8988T (cell line): Measurements from ENCODE around the gene SRPX2.

Experiments used
- DNase-seq: peaks from one replicate; pipeline ENCODE4 v3.0.0; 2011

Gene SRPX2

GRCh38 chrX:100650841-100651240, 6.8 kb downstream of the SRPX2 start:
- DNase-seq: no peak

DNA sequence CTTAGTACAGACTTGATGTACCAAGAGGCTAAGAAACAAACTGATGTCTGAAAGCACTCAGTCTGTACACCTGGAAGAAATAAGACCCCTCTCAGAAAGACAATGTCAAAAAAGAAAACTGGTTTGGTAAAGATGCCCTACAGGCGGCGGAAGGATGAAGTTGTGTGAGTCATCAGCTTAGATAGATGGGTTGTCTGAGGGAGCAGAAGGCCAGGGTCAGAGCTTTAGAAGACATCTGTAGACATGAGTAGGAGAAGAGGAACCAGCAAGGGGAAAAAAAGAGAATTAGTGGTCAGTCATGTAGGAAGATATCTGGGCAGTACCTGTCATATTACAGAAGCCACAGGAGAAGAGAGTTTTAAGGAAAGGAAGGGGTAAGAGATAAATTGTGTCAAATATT, 8.3 kb downstream of the SRPX2 start:
- DNase-seq: no peak

DNA sequence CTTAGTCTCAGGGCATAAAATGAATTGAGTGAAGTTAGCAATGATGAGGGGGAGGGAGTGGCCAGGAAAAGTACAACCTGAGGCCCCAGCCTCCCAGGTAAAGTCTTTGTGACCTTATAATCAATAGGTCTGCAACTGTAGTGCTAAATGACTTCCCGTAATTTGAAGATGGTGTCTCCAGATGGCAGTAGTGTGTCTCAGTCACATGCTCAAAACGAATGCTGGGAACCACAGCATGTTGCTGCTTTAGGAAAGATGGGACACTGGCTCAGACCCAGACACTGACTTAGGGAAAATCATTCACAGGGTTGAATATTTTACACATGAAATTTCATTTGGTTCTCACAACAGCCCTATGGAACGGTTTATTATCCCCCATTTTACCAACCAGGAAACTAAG, 10.3 kb downstream of the SRPX2 start:
- no peak for DNase-seq

DNA sequence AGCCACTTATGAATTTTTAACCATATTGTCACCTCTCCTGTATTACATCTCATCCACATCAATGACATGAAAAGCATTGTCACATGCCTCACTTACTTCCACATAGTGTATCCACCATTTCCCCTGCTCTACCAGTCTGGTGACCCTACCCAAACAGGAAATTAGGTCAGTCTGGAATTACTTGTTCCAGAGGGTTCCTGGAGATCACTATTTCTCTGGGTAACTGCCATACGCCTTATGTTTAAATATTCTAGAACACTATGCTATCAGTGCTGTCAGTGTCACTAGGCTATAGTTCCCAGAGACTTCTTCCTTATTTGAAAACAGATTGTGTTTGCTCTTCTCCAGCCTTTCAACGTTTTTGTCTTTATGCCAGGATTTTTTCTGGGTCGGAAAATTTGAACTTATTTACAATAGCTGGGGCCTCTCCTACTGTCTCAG, 15.0 kb downstream of the SRPX2 start:
- no peak for DNase-seq

DNA sequence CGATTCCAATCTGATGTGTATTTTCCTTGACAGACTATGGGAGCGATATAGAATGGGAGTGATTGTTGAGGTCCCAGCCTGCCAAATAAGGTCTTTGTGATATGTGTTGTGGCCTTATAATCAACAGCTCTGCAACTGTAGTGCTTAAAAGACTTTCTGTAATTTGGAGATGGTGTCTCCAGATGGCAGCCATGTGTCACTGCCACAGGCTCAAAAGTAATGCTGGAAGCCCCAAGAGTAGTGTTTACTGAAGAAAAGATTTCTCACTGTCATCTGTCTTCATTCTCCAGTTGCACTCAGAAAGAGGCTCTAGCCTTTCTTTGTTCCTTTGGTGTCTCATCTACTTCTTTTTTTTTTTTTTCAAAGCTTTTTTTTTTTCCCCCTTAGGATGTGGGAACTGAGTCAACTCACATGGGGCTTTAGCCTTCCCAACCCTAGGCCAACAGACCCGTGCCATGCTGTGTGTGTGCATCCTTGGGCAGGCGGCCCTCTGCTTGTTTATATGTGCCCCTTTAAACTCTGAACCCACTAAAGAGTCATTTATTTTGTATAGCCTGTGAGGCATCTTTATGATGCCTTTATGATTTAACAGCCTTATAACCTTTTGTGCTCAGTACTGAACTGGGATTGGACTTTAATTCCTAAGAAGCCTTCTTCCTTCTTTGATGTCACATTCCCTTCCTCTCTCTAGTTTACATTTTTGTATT, 15.6 kb downstream of the SRPX2 start:
- no peak for DNase-seq

DNA sequence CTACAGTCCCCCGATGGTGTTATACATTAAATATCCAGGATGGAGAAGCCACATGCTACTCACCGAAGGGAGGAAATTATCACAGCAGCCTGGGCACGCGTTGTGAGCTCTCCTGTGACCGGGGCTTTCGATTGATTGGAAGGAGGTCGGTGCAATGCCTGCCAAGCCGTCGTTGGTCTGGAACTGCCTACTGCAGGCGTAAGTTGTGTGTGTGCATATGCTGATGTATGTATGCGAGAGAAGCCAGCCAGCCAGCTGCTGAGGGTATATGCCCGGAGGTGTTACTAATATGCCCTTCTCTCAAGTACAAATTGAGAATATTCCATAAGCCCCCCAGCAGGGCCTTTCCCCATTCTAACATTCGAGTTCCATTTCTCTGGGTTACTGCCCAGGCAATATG, 18.2 kb downstream of the SRPX2 start:
- DNase-seq: no peak

GRCh38 chrX:100662796-100663195, 18.8 kb downstream of the SRPX2 start:
- DNase-seq: no peak

- no peak for DNase-seq
Measured at GRCh38 chrX:100663642-100664041, 19.6 kb downstream of the SRPX2 start.

GRCh38 chrX:100672966-100673365, 29.0 kb downstream of the SRPX2 start:
- no peak for DNase-seq

DNA sequence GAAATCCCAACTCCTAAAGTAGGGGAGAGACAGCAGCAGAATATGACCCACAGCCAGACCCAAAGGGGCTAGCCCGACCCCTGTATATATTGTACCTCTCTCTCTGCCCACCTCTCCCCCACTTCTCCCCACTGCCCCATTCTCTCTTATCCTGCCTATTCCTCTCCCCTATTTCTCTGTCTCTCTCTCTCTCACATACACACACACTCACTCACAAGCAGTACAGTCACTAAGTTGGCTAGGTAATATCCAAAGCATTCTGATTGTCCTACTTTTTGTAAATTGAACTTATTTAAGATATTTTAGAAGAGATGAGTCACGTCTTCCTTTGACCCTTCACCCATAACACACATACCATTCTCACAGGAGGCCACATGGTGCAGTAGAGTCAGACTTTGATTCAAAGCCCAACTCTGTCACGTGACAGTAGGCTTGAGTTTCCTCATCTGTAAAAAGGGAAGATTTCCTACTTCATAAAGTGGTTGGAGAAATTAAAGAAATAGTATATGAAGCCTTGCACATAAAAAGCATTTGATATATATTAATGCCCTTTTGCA, 29.5 kb downstream of the SRPX2 start:
- DNase-seq: no peak

- no peak for DNase-seq
Measured at GRCh38 chrX:100674705-100675104, 30.7 kb downstream of the SRPX2 start.

DNA sequence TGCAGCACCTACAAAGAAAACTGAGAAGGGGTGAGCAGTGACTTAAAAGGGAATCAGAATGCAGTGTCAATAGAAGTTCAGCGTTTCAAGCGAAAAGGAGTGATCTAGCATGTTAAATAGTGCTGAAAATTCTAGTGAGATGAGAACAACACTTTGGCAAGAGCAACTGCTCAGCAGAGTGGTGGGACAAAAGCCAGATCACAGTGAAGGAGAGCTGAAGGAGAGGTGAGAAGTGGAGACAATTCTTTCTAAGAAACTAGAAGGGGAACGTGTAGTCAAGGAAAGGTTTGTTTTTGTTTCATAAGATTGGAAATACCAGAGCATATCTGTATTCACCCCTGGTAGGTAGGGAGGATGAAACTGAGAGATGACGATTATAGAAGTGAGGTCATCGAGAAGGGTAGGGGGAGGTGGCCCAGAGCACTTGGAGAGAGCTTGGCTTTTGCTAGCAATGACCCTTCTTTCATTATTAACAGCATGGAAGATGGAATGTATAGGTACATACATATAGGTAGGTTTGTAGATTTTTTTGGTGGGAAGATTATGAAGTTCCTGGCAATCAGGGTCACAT, 33.7 kb downstream of the SRPX2 start:
- no peak for DNase-seq

- no peak for DNase-seq
Measured at GRCh38 chrX:100680756-100681155, 36.8 kb downstream of the SRPX2 start.

- no peak for DNase-seq
Measured at GRCh38 chrX:100681599-100681998, 37.6 kb downstream of the SRPX2 start.

GRCh38 chrX:100682939-100683338, 38.9 kb downstream of the SRPX2 start:
- no peak for DNase-seq

DNA sequence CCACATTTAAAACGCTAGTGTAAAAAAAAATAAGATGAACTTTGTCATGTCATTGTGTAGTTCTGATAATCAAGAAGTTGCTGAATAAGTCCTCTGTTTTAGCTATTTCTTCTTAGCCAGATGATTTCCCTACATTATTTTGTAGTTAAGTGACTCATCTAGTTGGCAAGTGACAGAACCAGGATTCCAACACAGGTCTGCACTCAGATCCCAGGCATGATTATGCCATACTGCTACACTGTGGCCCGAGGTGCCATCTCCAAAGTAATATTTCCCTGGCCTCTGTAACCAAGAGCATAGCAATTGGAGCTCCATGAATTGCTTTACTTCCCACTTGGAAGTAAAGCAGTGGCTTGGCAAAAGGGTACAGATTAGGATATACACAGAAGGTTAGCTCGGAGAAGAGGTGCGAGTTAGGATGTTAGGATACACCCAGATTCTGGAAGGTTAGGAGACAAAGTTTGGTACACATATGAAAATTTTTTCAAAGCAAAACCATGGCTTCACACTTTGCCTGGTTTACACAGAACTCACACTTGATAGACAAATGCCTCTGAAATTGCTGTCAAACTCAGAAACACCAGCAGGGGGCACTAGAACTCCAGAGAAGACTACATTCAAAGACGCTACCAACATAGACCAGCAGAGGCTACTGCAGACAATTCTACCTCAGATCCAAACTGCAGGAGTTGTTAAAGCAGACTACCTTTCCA, 41.4 kb downstream of the SRPX2 start:
- peak; percentile 11 for DNase-seq

- no peak for DNase-seq
Measured at GRCh38 chrX:100685997-100686305, 42.0 kb downstream of the SRPX2 start.

DNA sequence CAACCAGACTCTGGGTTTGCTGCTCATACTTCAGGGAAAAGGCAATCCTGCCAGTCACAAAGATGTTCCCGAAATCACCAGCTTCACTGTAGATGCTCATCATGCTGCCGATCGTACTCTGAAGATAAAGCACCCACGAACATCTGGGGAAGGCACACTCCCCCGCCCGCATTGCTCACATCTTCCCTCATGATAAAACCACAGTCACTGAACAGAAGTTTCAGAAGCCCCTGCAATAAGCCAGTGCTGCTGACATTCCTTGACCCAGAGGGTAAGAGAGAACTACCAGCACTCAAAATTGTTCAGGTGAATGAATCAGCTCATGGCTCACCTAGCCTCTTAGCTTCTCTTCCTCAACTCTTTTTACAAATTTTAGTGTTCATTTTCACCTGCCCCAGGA, 43.1 kb downstream of the SRPX2 start:
- DNase-seq: no peak

DNA sequence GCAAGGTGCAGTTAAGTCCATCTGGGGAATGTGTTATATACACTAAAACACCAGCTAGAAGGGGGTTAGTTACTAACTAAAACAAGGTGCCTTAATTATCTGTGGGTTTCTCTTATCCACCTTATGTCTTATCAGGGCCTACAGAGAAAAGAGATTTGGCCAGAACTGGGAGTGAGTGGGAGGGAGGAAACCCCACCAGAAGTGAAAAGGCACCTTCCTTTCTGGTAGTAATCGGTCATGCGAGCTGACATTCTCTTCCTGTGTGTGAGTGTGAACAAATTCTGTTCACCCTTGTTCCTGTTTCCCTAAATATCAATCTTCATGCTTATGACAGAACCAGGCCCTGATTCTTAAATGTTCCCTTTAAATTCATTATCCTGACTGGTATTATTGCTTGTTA, 43.5 kb downstream of the SRPX2 start:
- DNase-seq: no peak

GRCh38 chrX:100695302-100695701, 51.3 kb downstream of the SRPX2 start:
- no peak for DNase-seq

GRCh38 chrX:100695991-100696390, 52.0 kb downstream of the SRPX2 start:
- no peak for DNase-seq

- DNase-seq: no peak
Measured at GRCh38 chrX:100696699-100697351, 52.8 kb downstream of the SRPX2 start.

GRCh38 chrX:100698551-100698950, 54.6 kb downstream of the SRPX2 start:
- DNase-seq: no peak

- no peak for DNase-seq
Measured at GRCh38 chrX:100700809-100701208, 56.8 kb downstream of the SRPX2 start.
